Small intestine (tissue), 7 donors: ENCODE measurements around the gene IER2. TPM values are rescaled to one million over a fixed set of nuclear protein-coding genes. Genes with fewer than 3 reads are reported as not detected.
"Not testable (repeated sequence)": the region's sequence is repeated elsewhere in the genome, so short reads cannot be mapped to it uniquely, and the experiment has no call there.

Experiments
- DNase-seq, 2 donors: peaks; one replicate each; pipeline versions ENCODE4 v3.0.0 to v3.0.0-alpha.2; 2013
- FAIRE-seq: peaks from 2 replicates; lab custom pipeline; 2012; peaks lifted over from hg19 to GRCh38; lab: Jason Lieb, UNC
- H3K27ac ChIP-seq, 3 donors: one replicate each; pipeline ENCODE4 v1.5.1; 2013; ENCODE audit warnings: low read length in 2 of 3, mild to moderate bottlenecking in 2 of 3, control low read depth in 1 of 3, inconsistent platforms in 1 of 3, low read depth in 1 of 3, moderate library complexity in 1 of 3
- H3K27me3 ChIP-seq, 3 donors: one replicate each; pipeline ENCODE4 v1.6.1; 2013; ENCODE audit warnings: low read length in 3 of 3, inconsistent platforms in 1 of 3; ENCODE audit not compliant: control insufficient read depth in 3 of 3, insufficient read depth in 3 of 3
- H3K36me3 ChIP-seq, 3 donors: one replicate each; pipeline ENCODE4 v1.6.1; 2013; ENCODE audit warnings: low read length in 3 of 3, inconsistent platforms in 1 of 3, low read depth in 1 of 3, mild to moderate bottlenecking in 1 of 3, moderate library complexity in 1 of 3; ENCODE audit not compliant: control insufficient read depth in 3 of 3, insufficient read depth in 2 of 3
- H3K4me1 ChIP-seq, 3 donors: one replicate each; pipeline ENCODE4 v1.6.1; 2013; ENCODE audit warnings: low read length in 2 of 3, inconsistent platforms in 1 of 3, low read depth in 1 of 3, mild to moderate bottlenecking in 1 of 3, moderate library complexity in 1 of 3; ENCODE audit not compliant: control insufficient read depth in 3 of 3, insufficient read depth in 2 of 3
- H3K4me3 ChIP-seq, 3 donors: one replicate each; pipeline ENCODE4 v1.5.1; 2013; ENCODE audit warnings: low read length in 3 of 3, control low read depth in 1 of 3, inconsistent platforms in 1 of 3, low read depth in 1 of 3, mild to moderate bottlenecking in 1 of 3, moderate library complexity in 1 of 3
- H3K9me3 ChIP-seq, 2 donors: one replicate each; pipeline ENCODE4 v1.6.1; 2013; ENCODE audit warnings: low read depth in 1 of 2, low read length in 1 of 2; ENCODE audit not compliant: control insufficient read depth in 2 of 2, insufficient read depth in 1 of 2
- WGBS, 3 donors: extraction: QIAGEN DNeasy Blood & Tissue Kit; methylation state at CpG; one replicate each; pipeline ENCODE4 v1.1.7; 2013; 5-methylcytosine and 5-hydroxymethylcytosine counted together
- polyA plus RNA-seq, 4 donors: library from polyadenylated mRNA; stranded (reverse) in 3 of 4; unstranded in 1 of 4; fragments of 200-250 nt in 3 of 4; fragments of 120-200 nt in 1 of 4; gene quantifications; one replicate each; pipeline versions ENCODE4 v1.2.1 to v1.2.3, GENCODE V29; 2013
- donor health status: healthy with polysubstance abuse.
- donor health status: control.
- donor health status: control.
- donor health status: Bipolar disorder and iron deficiency.
- donor health status: healthy.

IER2 gene
- polyA plus RNA-seq, 4 donors, result 67.5 to 217 (median 106) TPM

DNA sequence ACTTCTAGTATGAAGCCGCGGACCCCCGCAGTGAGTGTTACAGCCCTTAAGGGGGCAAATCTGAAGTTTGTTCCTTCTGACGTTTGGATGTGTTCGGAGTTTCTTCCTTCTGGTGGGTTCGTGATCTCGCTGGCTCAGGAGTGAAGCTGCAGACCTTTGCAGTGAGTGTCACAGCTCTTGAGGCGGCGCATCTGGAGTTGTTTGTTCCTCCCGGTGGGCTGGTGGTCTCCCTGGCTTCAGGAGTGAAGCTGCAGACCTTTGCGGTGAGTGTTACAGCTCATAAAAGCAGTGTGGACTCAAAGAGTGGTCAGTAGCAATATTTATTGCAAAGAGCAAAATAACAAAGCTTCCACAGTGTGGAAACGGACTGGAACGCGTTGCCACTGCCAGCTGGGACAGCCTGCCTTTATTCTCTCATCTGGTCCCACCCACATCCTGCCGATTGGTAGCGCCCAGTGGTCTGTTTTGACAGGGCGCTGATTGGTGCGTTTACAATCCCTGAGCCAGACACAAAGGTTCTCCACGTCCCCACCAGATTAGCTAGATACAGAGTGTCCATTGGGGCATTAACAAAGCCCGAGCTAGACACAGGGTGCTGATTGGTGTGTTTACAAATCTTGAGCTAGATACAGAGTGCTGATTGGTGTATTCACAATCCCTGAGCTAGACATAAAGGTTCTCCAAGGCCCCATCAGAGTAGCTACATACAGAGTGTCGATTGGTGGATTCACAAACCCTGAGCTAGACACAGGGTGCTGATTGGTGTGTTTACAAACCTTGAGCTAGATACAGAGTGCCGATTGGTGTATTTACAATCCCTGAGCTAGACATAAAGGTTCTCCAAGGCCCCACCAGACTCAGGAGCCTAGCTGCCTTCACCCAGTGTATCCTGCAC is 35.8 kb downstream of the IER2 start:
- not testable (repeated sequence) for DNase-seq, FAIRE-seq, H3K4me3 ChIP-seq, H3K27ac ChIP-seq, H3K27me3 ChIP-seq, H3K36me3 ChIP-seq, H3K9me3 ChIP-seq
- WGBS, 3 donors, result 85 to 92% (median 90%) methylated on average over 22 of the region's 22 CpGs
- peaks cover 5 to 18% (median 7%) of the 10 kb centered on the region in 3 donors for H3K4me1 ChIP-seq

DNA sequence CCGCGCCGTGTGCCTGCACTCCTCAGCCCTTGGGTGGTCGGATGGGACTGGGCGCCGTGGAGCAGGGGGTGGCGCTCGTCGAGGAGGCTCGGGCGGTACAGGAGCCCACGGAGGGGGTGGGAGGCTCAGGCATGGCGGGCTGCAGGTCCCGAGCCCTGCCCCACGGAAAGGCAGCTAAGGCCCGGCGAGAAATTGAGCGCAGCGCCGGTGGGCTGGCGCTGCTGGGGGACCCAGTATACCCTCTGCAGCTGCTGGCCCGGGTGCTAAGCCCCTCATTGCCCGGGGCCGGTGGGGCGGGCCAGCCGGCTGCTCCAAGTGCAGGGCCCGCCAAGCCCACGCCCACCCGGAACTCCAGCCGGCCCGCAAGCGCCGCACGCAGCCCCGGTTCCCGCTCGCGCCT is 36.5 kb downstream of the IER2 start:
- H3K36me3 ChIP-seq, result not testable (repeated sequence)

DNA sequence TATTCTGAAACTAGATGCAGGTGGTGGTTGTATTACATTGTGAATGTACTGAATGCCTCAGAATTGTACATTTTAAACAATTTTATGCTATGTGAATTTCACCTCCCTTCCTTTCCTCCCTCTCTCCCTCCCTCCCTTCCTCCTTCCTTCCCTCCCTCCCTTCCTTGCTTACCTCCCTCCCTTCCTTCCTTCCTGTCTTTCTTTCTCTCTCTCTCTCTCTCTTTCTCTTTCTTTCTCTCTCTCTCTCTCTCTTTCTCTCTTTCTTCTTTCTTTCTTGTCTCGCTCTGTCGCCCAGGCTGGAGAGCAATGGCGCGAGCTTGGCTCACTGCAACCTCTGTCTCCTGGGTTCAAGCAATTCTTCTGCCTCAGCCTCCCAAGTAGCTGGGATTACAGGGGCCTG is 37.2 kb downstream of the IER2 start:
- no peak overlapping the region for H3K4me3 ChIP-seq
- H3K9me3 ChIP-seq, result no peaks in the 10 kb centered on the region
- peaks cover 0 to 16% (median 0%) of the 10 kb centered on the region in 3 donors for H3K4me1 ChIP-seq
- H3K27ac ChIP-seq, result no peak overlapping the region
- WGBS, 3 donors, result 95 to 98% (median 96%) methylated on average over 4 of the region's 4 CpGs
- DNase-seq (no peak), FAIRE-seq (no peak)
- H3K27me3 ChIP-seq, result no peaks in the 10 kb centered on the region
- no peaks in the 10 kb centered on the region for H3K36me3 ChIP-seq

More for the DNA sequence above, 36.5 kb downstream of the IER2 start:
- not testable (repeated sequence) for H3K27me3 ChIP-seq, H3K4me3 ChIP-seq, DNase-seq, H3K27ac ChIP-seq, FAIRE-seq, H3K9me3 ChIP-seq
- peaks cover 5 to 19% (median 5%) of the 10 kb centered on the region in 3 donors for H3K4me1 ChIP-seq
- 92 to 98% (median 96%) methylated on average over 21 to 38 of the region's 38 CpGs for WGBS, 3 donors

DNA sequence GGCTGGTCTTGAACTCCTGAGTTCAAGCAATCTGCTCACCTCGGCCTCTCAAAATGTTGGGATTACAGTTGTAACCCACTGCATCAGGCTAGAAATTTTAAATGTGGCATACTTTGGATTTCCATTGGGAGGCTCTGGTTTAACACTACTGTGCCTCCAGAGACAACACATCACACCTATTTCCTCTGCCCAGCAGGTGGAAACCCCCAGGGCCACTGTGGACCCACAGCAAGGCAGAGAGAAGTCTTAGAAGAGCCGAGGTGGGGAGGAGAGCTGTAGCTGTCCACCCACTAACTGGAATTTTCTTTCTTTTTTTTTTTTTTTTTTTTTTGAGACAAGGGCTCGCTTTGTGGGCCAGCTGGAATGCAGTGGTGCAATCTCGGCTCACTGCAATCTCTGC is 39.4 kb downstream of the IER2 start:
- Histone ChIP-seq H3K4me1 (peaks cover 0 to 26% (median 0%) of the 10 kb centered on the region in 3 donors), H3K27ac (no peak overlapping the region), H3K27me3 (no peaks in the 10 kb centered on the region), H3K36me3 (no peaks in the 10 kb centered on the region), H3K9me3 (no peaks in the 10 kb centered on the region), H3K4me3 (no peak overlapping the region)
- DNase-seq, result no peak
- no peak for FAIRE-seq
- WGBS, 3 donors, result 65 to 86% (median 79%) methylated on average over 4 of the region's 4 CpGs

DNA sequence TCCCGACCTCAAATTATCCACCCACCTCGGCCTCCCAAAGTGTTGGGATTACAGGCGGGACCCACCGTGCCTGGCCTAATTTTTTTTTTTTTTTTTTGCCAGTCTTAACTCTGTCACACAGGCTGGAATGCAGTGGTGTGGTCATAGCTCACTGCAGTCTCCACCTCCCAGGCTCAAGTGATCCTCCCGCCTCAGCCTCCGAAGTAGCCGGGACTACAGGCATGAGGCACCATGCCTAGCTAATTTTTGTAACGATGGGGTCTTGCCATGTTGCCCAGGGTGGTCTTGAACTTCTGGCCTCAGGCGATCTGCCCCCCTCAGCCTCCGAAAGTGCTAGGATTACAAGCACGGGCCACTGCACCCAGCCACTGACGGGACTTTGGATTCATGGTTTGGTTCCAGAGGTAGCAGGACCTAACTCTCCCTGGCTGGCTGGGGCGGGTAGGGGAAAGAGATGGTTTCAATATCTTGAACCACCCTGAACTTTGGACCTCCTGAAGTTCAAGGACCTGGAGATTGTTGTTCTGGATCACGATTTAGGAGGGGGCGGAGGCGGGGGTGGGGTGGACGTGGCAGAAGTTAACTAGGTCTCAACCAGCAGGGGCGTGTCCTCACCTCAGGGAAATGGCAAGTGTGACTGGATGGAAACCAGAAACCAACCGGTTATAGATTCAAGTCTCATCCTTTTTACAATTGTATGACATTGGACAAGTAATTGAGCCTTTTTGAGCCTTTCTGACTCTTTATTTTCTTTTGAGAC is 40.8 kb downstream of the IER2 start:
- FAIRE-seq (no peak), DNase-seq (peak; percentile 97 to 99)
- no peaks in the 10 kb centered on the region for H3K9me3 ChIP-seq
- 23 to 66% (median 35%) methylated on average over 19 of the region's 19 CpGs for WGBS, 3 donors
- H3K4me1 ChIP-seq, result peaks cover 0 to 37% (median 0%) of the 10 kb centered on the region in 3 donors
- no peaks in the 10 kb centered on the region for H3K27me3 ChIP-seq
- H3K27ac ChIP-seq, result peak overlapping the region; percentile 82 to 99 (median 89)
- H3K36me3 ChIP-seq, result no peaks in the 10 kb centered on the region
- no peak overlapping the region for H3K4me3 ChIP-seq

DNA sequence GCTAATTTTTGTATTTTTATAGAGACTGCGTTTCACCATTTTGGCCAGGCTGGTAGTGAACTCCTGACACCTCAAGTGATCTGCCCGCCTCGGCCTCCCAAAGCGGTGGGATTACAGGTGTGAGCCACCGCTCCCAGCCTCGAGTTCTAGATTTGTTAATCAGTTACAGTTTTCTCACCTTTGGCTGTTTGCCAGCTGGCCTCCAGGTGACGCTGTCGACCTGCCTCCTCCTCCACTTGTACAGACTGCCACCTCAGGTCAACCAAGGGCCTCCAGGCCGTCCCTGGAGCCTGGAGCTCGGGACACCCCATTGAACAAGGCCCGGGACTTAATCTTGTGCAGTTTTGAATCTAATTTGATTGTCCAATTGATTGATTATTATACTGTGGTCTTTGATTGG is 45.5 kb downstream of the IER2 start:
- peak; percentile 92 to 94 for DNase-seq
- 15 to 44% (median 18%) methylated on average over 11 of the region's 11 CpGs for WGBS, 3 donors
- FAIRE-seq, result no peak
- no peaks in the 10 kb centered on the region for H3K27me3 ChIP-seq
- peaks cover 0 to 29% (median 0%) of the 10 kb centered on the region in 3 donors for H3K4me1 ChIP-seq
- peak overlapping the region in 2 of 3 donors; percentile 45 to 70 for H3K27ac ChIP-seq
- H3K36me3 ChIP-seq, result no peaks in the 10 kb centered on the region
- no peaks in the 10 kb centered on the region for H3K9me3 ChIP-seq
- no peak overlapping the region for H3K4me3 ChIP-seq

DNA sequence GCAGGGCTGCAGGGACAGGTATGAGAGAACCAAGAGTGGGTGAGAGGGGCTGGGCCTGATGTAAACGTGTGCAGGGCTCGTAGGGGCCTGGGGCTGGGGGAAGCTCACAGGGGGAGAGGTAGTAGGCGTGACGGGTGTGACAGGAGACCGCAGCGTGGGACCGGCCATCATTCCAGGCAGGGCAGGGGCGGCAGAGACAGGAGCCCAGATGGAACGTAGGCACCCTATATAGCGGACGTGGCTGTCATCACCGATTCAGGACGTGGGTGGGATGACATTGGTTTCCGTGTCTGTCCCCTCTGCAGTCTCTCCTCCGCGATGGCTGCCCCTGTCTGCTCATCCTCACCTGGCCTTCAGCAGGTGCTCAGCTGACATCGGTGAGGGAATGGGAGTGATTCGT is 48.4 kb downstream of the IER2 start:
- Histone ChIP-seq H3K4me1 (peaks cover 0 to 20% (median 0%) of the 10 kb centered on the region in 3 donors), H3K4me3 (no peak overlapping the region), H3K27me3 (no peaks in the 10 kb centered on the region), H3K9me3 (no peaks in the 10 kb centered on the region), H3K36me3 (peaks cover 0 to 4% (median 0%) of the 10 kb centered on the region in 3 donors), H3K27ac (no peak overlapping the region)
- FAIRE-seq, result no peak
- WGBS, 3 donors, result 86 to 89% (median 87%) methylated on average over 17 to 18 of the region's 18 CpGs
- DNase-seq, result no peak

DNA sequence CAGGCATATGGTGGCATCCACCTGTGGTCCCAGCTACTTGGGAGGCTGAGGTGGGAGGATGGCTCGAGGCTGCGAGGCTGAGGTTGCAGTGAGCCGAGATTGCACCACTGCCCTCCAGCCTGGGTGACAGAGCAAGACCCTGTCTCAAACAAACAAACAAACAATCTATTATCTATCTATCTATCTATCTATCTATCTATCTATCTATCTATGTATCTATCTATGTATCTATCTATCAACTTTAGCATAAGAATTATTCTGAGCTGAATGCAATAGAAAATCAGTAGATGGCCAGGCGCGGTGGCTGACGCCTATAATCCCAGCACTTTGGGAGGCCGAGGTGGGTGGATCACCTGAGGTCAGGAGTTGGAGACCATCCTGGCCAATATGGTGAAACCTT is 51.9 kb downstream of the IER2 start:
- H3K4me1 ChIP-seq, FAIRE-seq, H3K27ac ChIP-seq, H3K36me3 ChIP-seq, DNase-seq, H3K27me3 ChIP-seq, H3K9me3 ChIP-seq, H3K4me3 ChIP-seq: not testable (repeated sequence)
- 93 to 98% (median 95%) methylated on average over 7 of the region's 7 CpGs for WGBS, 3 donors
